ENCODE data around the gene CDC42BPA. TPM values are rescaled to one million over a fixed set of nuclear protein-coding genes. Genes with fewer than 3 reads are reported as not detected.

Gene CDC42BPA
- total RNA-seq, 2 donors from 2014 or later = 30.0 to 34.3 TPM

GRCh38 chr1:227260433-227260832 lies 57.9 kb downstream of the CDC42BPA start:
- Histone ChIP-seq H3K27ac (ENCODE audit: low read depth, low read length) (no peak overlapping the region), H3K9ac (ENCODE audit: extremely low read depth, low read length, poor library complexity, severe bottlenecking) (no peak overlapping the region), H3K4me3 (ENCODE audit: low read length) (no peak overlapping the region), H3K4me1 (ENCODE audit: control insufficient read depth, insufficient read depth, low read length) (no peaks in the 10 kb centered on the region), H3K36me3 (ENCODE audit: control insufficient read depth, insufficient read depth, low read length) (no peaks in the 10 kb centered on the region), H3K27me3 (ENCODE audit: control insufficient read depth, insufficient read depth, low read length, poor library complexity, severe bottlenecking) (no peaks in the 10 kb centered on the region), H3K9me3 (ENCODE audit: control insufficient read depth, low read length) (no peaks in the 10 kb centered on the region)
- Mint-ChIP-seq H3K27me3 (ENCODE audit: insufficient read depth) (no peaks in the 10 kb centered on the region), H3K4me3 (no peak overlapping the region), H3K27ac (no peak overlapping the region), H3K4me1 (peaks cover 6% of the 10 kb centered on the region), H3K36me3 (ENCODE audit: low read depth) (no peaks in the 10 kb centered on the region), H3K9me3 (no peaks in the 10 kb centered on the region)
- no peak for DNase-seq
- WGBS, 2 experiments (ENCODE audit: insufficient coverage in 1 of 2, insufficient read length in 1 of 2) = 100% methylated on average over 2 of the region's 2 CpGs; no CpG with 5 or more reads in 1 of the 2 experiments
- TF ChIP-seq, protein P1, sequence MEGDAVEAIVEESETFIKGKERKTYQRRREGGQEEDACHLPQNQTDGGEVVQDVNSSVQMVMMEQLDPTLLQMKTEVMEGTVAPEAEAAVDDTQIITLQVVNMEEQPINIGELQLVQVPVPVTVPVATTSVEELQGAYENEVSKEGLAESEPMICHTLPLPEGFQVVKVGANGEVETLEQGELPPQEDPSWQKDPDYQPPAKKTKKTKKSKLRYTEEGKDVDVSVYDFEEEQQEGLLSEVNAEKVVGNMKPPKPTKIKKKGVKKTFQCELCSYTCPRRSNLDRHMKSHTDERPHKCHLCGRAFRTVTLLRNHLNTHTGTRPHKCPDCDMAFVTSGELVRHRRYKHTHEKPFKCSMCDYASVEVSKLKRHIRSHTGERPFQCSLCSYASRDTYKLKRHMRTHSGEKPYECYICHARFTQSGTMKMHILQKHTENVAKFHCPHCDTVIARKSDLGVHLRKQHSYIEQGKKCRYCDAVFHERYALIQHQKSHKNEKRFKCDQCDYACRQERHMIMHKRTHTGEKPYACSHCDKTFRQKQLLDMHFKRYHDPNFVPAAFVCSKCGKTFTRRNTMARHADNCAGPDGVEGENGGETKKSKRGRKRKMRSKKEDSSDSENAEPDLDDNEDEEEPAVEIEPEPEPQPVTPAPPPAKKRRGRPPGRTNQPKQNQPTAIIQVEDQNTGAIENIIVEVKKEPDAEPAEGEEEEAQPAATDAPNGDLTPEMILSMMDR (conservative IDR thresholded peaks at IDR 0.05) = no peak

DNA sequence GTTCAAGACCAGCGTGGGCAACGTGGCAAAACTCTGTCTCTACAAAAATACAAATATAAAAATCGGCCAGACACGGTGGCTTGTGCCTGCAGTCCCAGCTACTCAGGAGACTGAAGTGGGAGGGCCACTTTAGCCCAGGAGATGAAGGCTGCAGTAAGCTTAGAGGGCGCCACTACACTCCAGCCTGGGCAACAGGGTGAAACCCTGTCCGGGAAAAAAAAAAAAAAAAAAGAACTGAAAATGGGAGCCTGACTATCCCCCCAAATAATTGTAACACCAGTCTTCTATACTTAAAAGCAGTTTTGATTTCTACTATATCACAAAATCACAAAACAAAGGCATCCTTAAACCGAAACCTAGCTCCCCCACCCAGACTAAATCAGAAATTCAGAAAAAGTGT lies 60.3 kb downstream of the CDC42BPA start:
- TF ChIP-seq, protein P1 (conservative IDR thresholded peaks at IDR 0.05) = peak; percentile 64
- Histone ChIP-seq H3K27ac (ENCODE audit: low read depth, low read length) (no peak overlapping the region), H3K9ac (ENCODE audit: extremely low read depth, low read length, poor library complexity, severe bottlenecking) (no peak overlapping the region), H3K4me3 (ENCODE audit: low read length) (no peak overlapping the region), H3K4me1 (ENCODE audit: control insufficient read depth, insufficient read depth, low read length) (no peaks in the 10 kb centered on the region), H3K27me3 (ENCODE audit: control insufficient read depth, insufficient read depth, low read length, poor library complexity, severe bottlenecking) (no peaks in the 10 kb centered on the region), H3K9me3 (ENCODE audit: control insufficient read depth, low read length) (no peaks in the 10 kb centered on the region), H3K36me3 (ENCODE audit: control insufficient read depth, insufficient read depth, low read length) (no peaks in the 10 kb centered on the region)
- H3K4me1 Mint-ChIP-seq = peaks cover 16% of the 10 kb centered on the region
- H3K36me3 Mint-ChIP-seq (ENCODE audit: low read depth) = peaks cover 2% of the 10 kb centered on the region
- 82 to 93% methylated on average over 3 to 7 of the region's 7 CpGs for WGBS, 2 experiments (ENCODE audit: insufficient coverage in 1 of 2, insufficient read length in 1 of 2)
- H3K4me3 Mint-ChIP-seq = no peak overlapping the region
- H3K27me3 Mint-ChIP-seq (ENCODE audit: insufficient read depth) = no peaks in the 10 kb centered on the region
- DNase-seq = peak; percentile 73
- H3K9me3 Mint-ChIP-seq = no peaks in the 10 kb centered on the region
- no peak overlapping the region for H3K27ac Mint-ChIP-seq

DNA sequence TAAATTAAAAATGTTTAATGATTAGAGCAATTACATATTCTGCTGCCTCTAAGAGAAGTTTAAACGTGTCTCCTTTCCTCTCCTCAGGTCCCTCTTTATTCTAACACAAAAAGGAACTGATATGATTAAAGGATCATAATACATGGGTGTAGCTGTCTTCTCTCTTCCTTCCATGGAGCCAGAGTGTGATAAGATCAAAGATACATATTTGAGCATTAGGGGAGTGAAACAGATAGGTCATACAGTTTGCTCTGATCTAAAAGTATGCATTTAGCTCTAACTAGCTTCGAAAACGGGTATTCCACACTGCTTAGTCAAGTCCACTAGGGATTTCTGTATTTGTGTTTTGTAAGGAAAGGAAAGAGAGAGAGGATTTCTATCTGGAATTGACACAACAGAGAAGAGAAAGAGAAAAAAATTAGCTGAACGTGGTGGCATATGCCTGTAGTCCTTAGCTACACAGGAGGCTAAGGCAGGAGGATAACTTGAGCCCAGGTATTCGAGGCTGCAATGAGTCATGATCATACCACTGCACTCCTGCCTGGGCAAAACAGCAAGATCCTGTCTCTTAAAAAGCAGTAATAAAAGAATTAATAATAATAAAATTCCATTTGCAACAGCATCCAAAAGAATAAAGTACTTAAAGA lies 63.1 kb downstream of the CDC42BPA start:
- Mint-ChIP-seq H3K4me1 (peaks cover 16% of the 10 kb centered on the region), H3K27me3 (ENCODE audit: insufficient read depth) (no peaks in the 10 kb centered on the region), H3K27ac (no peak overlapping the region), H3K9me3 (no peaks in the 10 kb centered on the region), H3K4me3 (no peak overlapping the region), H3K36me3 (ENCODE audit: low read depth) (peaks cover 3% of the 10 kb centered on the region)
- no peak overlapping the region for H3K27ac ChIP-seq (ENCODE audit: low read depth, low read length)
- no peaks in the 10 kb centered on the region for H3K36me3 ChIP-seq (ENCODE audit: control insufficient read depth, insufficient read depth, low read length)
- no peaks in the 10 kb centered on the region for H3K27me3 ChIP-seq (ENCODE audit: control insufficient read depth, insufficient read depth, low read length, poor library complexity, severe bottlenecking)
- H3K9me3 ChIP-seq (ENCODE audit: control insufficient read depth, low read length) = no peaks in the 10 kb centered on the region
- DNase-seq = no peak
- TF ChIP-seq, protein P1 (conservative IDR thresholded peaks at IDR 0.05) = no peak
- H3K9ac ChIP-seq (ENCODE audit: extremely low read depth, low read length, poor library complexity, severe bottlenecking) = no peak overlapping the region
- no peaks in the 10 kb centered on the region for H3K4me1 ChIP-seq (ENCODE audit: control insufficient read depth, insufficient read depth, low read length)
- WGBS, 2 experiments (ENCODE audit: insufficient coverage in 1 of 2, insufficient read length in 1 of 2) = 89 to 92% methylated on average over 4 to 5 of the region's 5 CpGs
- H3K4me3 ChIP-seq (ENCODE audit: low read length) = no peak overlapping the region
